ENCODE measurements around the gene SERPINA4. TPM values are rescaled to one million over a fixed set of nuclear protein-coding genes. Genes with fewer than 3 reads are reported as not detected.

SERPINA4 gene
- total RNA-seq, 4 donors from 2014 or later, result 0.13 to 0.26 TPM; not detected in 2

DNA sequence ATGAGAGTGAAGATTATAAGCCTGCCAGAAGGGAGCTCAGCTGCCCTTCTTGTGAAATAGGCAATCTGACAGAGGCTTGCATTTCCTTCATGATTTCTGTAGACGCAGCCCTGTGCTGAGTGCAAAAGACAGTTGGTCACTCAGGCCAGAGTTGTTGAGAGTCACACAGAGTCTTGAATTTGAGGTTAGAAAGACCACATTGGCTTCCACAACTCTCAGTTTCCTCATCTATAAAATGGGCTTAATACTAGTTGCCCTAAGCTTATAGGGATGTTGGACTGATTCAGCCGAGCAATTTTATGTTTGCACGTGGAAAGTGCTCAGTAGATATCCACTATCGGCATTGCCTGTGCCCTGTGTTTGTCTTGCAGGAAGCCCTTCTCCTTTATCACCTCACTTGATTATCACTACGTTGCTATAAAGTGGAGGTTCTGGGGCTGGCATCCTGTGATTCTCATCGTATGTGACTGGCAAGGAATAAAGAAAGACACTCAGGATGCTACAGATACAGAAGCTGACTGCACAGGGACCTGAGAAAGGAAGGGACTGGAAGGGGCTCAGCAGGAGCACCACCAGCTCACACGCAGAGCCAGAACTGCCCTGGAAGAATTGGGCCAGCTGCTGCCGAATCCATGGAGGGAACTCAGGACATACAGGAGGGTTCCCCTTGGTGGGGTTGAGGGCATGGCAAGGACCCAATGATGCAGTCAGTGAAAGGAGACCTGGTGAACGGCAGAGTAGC is 19.8 kb upstream of the SERPINA4 start:
- DNase-seq (no peak), ATAC-seq (no peak)
- H3K36me3 ChIP-seq, result no peaks in the 10 kb centered on the region
- intact Hi-C loops (cut with DNase I; ENCODE audit: low total_unique reads), result no loop called here
- no peak overlapping the region for H3K4me3 ChIP-seq
- H3K9me3 ChIP-seq, result no peaks in the 10 kb centered on the region
- H3K27me3 ChIP-seq, result peaks cover 0 to 2% (median 0%) of the 10 kb centered on the region in 3 donors
- TF ChIP-seq POLR2A (IDR thresholded peaks at IDR 0.05), result no peak
- TF ChIP-seq, protein P1, sequence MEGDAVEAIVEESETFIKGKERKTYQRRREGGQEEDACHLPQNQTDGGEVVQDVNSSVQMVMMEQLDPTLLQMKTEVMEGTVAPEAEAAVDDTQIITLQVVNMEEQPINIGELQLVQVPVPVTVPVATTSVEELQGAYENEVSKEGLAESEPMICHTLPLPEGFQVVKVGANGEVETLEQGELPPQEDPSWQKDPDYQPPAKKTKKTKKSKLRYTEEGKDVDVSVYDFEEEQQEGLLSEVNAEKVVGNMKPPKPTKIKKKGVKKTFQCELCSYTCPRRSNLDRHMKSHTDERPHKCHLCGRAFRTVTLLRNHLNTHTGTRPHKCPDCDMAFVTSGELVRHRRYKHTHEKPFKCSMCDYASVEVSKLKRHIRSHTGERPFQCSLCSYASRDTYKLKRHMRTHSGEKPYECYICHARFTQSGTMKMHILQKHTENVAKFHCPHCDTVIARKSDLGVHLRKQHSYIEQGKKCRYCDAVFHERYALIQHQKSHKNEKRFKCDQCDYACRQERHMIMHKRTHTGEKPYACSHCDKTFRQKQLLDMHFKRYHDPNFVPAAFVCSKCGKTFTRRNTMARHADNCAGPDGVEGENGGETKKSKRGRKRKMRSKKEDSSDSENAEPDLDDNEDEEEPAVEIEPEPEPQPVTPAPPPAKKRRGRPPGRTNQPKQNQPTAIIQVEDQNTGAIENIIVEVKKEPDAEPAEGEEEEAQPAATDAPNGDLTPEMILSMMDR (IDR thresholded peaks at IDR 0.05 in 4 of 5, conservative IDR thresholded peaks at IDR 0.05 in 1 of 5), result no peak
- H3K27ac ChIP-seq, result no peak overlapping the region
- in situ Hi-C loops (cut with MboI; ENCODE audit: low sequenced_read_pairs in 4 of 4), result no loop called here
- no peaks in the 10 kb centered on the region for H3K4me1 ChIP-seq

DNA sequence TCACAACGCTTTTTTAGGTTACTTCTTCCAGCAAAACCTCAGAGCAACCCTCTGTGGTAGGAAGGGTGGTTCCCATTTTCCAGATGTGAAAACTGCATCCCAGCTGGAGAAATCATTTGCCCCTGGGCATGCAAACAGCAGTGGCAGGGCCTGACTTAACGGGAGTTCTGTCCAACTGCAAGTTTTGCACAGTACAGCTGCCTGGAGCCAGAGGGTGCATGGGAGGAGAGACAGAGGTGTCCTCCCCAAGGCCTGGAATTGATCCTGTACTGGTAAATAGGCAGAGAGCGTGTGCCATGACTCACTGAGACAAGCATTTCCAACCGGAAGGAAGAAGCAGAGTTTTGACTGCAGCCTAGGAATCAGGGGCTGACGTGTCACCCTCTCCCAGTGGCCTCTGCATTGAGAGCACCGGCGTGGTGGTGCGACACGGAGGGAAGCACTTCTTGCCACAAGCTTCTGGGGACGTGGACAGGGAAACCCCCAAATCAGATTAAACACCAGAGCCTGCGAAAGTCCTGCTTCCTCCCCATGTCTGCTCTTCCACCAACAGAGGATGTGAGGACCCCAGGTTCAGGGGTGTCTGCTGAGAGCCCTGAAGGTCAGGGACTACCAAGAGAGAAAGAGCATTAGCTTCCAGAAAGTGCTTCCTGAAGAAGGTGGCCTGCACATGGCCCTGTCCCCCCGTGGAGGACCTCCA is 19.0 kb upstream of the SERPINA4 start:
- Histone ChIP-seq H3K27me3 (peaks cover 0 to 2% (median 0%) of the 10 kb centered on the region in 3 donors), H3K36me3 (no peaks in the 10 kb centered on the region), H3K9me3 (no peaks in the 10 kb centered on the region), H3K4me1 (no peaks in the 10 kb centered on the region), H3K4me3 (no peak overlapping the region), H3K27ac (no peak overlapping the region)
- intact Hi-C loops (cut with DNase I; ENCODE audit: low total_unique reads), result no loop called here
- ATAC-seq (no peak), DNase-seq (no peak)
- in situ Hi-C loops (cut with MboI; ENCODE audit: low sequenced_read_pairs in 4 of 4), result no loop called here
- TF ChIP-seq, protein P1 (IDR thresholded peaks at IDR 0.05 in 4 of 5, conservative IDR thresholded peaks at IDR 0.05 in 1 of 5), result no peak
- TF ChIP-seq POLR2A (IDR thresholded peaks at IDR 0.05), result no peak

DNA sequence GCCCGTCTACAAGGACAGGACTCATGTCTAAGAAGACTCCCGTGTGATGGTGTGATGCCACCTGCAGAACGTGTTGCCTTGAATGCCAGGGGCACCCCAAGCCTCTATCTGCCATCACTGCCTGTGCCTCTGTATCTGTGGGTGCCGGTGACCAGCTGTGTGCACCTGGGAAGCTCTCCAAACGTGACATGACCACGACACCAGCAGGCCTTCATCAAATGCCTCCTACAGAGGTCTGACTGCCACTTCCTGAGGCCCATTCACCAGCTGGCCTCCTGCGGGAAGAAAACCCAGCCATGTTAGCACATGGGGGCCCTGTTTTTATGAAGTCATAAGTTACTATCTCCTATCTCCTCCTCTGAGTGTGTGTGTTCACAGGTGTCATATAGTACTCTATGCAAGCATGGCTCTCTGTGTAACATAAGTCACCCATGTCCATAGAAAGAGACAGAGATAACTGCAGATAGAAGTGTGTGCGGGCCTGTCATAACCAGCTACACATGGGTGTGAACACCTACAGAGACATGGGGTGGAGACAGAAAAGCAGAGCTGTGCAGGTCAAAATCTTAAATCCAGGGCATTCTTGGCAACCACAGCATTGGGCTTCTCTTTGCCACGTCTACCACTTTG is 18.3 kb upstream of the SERPINA4 start:
- TF ChIP-seq POLR2A (IDR thresholded peaks at IDR 0.05), result no peak
- TF ChIP-seq, protein P1 (IDR thresholded peaks at IDR 0.05 in 4 of 5, conservative IDR thresholded peaks at IDR 0.05 in 1 of 5), result no peak
- Histone ChIP-seq H3K4me1 (no peaks in the 10 kb centered on the region), H3K36me3 (no peaks in the 10 kb centered on the region), H3K27ac (no peak overlapping the region), H3K4me3 (no peak overlapping the region), H3K27me3 (peaks cover 0 to 2% (median 0%) of the 10 kb centered on the region in 3 donors), H3K9me3 (no peaks in the 10 kb centered on the region)
- in situ Hi-C loops (cut with MboI; ENCODE audit: low sequenced_read_pairs in 4 of 4), result no loop called here
- ATAC-seq, result no peak
- intact Hi-C loops (cut with DNase I; ENCODE audit: low total_unique reads), result no loop called here
- no peak for DNase-seq

DNA sequence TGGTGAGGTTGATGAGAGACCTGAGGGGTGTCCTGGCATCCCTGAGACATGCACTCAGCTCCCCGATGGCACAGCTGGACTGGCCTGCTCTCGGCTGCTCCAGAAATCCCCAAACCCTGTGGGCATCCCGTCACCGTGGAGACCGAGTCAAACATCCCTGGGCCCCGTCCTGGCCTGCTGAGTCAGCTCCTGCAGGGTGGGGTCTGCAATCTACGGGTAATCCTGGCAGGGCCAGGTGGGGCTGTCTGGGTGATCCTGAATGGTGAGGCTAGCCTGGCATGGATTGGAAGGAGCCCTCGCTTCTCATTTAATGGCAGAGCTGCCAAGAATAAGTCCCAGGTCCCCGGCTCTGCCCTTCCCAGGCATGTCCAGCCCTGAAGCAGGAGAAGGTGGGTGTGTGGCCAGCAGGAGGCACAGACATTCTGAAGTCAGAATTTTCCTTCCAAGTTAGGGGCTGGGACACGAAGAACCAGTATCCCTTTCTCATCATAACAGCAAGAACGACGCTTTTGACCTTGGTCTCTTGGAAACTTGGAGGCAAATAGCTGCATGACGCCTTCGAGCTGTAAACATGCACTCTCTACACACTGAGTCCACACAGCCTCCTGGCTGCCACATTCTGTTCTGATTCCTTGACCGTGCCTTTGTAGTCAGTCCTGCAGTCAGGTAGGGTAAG is 17.7 kb upstream of the SERPINA4 start:
- H3K27ac ChIP-seq, result no peak overlapping the region
- H3K9me3 ChIP-seq, result no peaks in the 10 kb centered on the region
- intact Hi-C loops (cut with DNase I; ENCODE audit: low total_unique reads) (no loop called here), in situ Hi-C loops (cut with MboI; ENCODE audit: low sequenced_read_pairs in 4 of 4) (no loop called here)
- H3K4me3 ChIP-seq, result no peak overlapping the region
- no peak for ATAC-seq
- H3K27me3 ChIP-seq, result peaks cover 0 to 2% (median 0%) of the 10 kb centered on the region in 3 donors
- no peaks in the 10 kb centered on the region for H3K36me3 ChIP-seq
- H3K4me1 ChIP-seq, result no peaks in the 10 kb centered on the region
- DNase-seq, result no peak
- no peak for TF ChIP-seq POLR2A (IDR thresholded peaks at IDR 0.05)
- TF ChIP-seq, protein P1 (IDR thresholded peaks at IDR 0.05 in 4 of 5, conservative IDR thresholded peaks at IDR 0.05 in 1 of 5), result no peak
